ENCODE measurements around the gene DGAT2.

The DGAT2 gene

GRCh38 chr11:75801362-75802020, 32.9 kb downstream of the DGAT2 start:
- no peak for DNase-seq (ENCODE audit: low read depth in 2 of 2)

DNA sequence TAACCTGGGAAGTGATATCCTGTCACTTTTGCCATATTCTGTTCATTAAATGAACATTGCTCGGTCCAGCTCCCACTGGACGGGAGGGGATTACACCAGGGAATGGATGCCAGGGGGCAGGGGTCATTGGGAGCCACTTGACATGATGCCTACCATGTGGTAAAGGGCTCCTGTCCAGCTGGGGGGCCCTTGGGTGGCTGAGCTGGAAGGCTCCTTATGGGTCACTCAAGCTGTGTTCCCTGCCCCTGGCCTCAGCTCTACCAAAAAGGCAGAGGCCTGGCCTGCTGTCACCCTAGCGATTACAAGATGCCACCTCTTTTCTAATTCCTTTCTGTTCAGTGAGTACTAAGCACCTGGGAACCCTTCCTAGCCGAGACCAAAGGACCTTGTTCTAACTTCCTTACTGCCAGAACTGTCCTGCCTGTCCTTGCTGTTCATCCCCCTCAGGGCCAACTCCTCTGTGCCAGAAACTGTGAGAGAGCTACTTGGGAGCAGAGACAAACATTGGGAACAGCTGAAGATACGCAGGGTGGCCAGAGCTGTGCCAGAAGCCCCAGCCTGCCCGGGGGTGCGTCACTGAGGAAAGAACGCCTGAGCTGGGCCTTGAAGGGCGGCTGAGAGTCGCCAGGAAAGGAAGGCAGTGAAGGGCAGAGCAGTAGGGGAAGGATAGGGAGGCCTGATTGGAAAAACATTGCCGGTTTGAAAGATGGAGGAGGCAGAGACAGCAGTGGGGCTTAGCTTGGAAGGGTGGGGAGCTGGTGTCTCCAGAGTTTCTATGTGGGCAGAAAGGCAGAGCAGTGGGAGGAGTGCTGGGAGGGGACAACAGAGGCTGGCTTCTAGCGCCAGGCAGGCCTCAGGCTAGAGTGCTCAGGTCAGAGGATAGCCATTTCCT, 33.7 kb downstream of the DGAT2 start:
- DNase-seq (ENCODE audit: low read depth in 2 of 2), result no peak

GRCh38 chr11:75802913-75803820, 34.6 kb downstream of the DGAT2 start:
- peak; percentile 45 to 47 for DNase-seq (ENCODE audit: low read depth in 2 of 2)

DNA sequence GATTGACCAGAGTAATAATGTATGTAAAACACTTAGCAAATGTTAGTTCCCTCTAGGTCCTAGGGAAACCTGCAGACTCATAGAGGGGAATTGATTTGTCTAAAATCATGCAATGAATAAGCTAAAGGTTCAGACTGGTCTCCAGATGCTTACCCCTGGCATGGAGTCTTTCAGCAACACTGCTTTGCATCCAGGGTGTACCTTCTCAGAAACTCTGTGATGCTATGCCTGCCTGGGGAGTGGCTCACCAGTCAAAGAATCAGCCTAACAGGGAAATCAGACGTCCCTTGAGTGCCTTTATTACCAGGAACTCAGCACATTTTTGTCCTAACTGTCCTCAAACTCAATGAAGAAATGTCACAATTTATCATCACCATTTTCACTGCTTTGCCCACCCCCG, 40.5 kb downstream of the DGAT2 start:
- no peak for DNase-seq (ENCODE audit: low read depth in 2 of 2)

DNA sequence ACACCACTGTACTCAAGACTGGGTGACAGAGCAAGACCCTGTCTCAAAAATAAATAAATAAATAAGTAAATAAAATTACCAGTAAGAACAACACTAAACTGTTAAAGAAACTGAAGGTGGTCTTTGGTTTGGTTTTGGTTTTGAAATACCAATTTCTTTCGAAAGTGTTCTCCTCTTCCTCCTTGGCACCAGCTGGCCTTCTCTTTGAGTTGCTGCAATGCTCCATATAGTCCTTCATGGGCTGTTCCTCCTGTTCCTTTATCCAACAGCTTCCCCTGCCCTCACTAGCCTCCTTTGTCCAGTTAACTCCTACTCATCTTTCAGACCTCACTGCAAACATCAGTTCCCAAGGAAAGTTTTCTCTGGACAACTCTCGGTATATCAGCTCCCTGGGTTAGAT, 41.4 kb downstream of the DGAT2 start:
- no peak for DNase-seq (ENCODE audit: low read depth in 2 of 2)

DNA sequence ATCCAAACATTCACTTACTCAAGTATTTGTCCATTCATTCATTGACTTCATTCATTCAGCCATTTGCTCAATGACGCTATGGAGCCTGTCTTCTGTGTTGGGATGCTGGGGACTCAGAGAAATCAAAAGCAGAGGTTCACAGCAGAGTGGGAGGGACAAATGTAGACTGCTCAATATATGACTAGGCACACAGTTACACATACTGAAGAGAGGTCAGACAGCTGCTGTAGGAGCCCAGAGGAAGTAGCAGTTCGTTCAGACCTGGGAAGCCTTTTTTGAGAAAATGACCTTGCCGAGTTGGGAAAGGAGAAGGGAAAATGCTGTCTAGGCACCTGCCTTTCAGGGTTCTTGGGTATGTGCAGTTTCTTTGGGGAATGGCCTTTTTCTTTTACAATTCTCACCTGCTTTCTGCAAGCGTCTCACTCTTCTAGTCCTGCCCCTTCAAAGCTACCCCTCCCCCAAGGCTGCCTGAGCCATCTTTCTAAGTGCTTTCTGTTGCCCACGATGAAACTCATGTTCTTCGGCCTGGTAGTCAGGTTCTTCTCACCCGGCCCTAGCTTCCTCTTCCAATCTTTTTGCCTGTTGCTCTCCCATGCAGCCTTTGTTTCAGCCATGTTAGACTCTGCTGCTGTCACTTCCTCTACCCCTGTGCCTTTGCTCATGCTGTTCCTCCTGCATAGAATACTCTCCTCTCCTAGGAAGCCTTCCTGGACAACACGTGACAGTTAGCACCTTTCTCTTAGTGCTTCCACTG, 42.2 kb downstream of the DGAT2 start:
- DNase-seq (ENCODE audit: low read depth in 2 of 2), result no peak

- no peak for DNase-seq (ENCODE audit: low read depth in 2 of 2)
Measured at GRCh38 chr11:75811485-75811884, 42.9 kb downstream of the DGAT2 start.

GRCh38 chr11:75812542-75813040, 44.0 kb downstream of the DGAT2 start:
- no peak for DNase-seq (ENCODE audit: low read depth in 2 of 2)

- DNase-seq (ENCODE audit: low read depth in 2 of 2), result no peak
Measured at GRCh38 chr11:75813124-75813523, 44.5 kb downstream of the DGAT2 start.

- DNase-seq (ENCODE audit: low read depth in 2 of 2), result no peak
Measured at GRCh38 chr11:75813622-75814039, 45.1 kb downstream of the DGAT2 start.

DNA sequence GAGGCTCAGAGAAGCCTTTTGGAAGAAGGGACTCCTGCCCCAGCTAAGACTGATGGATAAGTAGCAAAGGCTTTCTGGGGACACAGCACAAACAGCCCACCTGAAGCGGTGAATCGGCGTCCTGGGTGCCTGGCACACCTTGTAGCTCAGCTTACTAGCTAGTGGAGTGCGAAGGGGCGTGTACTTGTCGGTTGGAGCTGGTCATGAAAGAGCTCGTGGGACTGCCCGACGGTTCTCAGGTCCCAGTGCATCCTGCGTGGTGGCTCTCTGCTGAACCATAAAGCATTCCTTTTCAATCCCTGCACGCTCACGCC, 45.7 kb downstream of the DGAT2 start:
- no peak for DNase-seq (ENCODE audit: low read depth in 2 of 2)

DNA sequence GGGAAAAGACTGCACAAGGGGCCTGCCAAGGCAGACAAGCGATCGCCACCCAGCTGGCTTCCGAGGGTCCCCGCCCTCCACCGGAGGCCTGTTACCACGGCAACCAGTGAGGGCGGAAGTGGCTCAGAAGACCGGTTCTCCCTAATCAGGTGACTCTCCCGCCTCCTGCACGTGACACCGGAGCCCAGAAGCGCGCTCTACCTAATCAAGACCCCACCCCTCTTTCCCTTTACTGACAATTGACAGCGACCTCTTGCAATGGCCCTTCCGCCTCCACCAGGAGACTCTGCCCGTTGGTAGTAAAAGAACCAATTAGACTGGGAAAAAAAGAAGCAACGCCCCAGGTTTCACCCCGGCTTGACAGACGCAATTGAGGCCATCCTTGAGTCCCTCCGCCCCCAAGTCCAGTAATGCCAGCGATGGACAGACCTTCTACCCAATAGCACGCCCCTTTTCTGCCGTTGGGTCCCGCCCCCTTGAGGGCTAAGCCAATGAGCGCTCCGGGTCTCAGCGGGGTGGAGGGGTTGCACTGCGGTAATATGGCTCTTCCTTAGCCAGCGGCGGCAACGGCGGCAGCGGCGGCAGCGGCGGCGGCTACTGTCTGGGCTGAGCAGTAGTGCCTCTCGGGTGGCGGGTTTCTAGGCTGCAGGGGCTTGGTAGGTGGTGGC, 46.2 kb downstream of the DGAT2 start, which contains the start of gene UVRAG:
Gene UVRAG (plus strand): TSS at position 534 of the 668 bp plus-strand sequence. CDS start 198 bp downstream, outside the sequence.
- DNase-seq (ENCODE audit: low read depth in 2 of 2), result peak; percentile 95 to 97

DNA sequence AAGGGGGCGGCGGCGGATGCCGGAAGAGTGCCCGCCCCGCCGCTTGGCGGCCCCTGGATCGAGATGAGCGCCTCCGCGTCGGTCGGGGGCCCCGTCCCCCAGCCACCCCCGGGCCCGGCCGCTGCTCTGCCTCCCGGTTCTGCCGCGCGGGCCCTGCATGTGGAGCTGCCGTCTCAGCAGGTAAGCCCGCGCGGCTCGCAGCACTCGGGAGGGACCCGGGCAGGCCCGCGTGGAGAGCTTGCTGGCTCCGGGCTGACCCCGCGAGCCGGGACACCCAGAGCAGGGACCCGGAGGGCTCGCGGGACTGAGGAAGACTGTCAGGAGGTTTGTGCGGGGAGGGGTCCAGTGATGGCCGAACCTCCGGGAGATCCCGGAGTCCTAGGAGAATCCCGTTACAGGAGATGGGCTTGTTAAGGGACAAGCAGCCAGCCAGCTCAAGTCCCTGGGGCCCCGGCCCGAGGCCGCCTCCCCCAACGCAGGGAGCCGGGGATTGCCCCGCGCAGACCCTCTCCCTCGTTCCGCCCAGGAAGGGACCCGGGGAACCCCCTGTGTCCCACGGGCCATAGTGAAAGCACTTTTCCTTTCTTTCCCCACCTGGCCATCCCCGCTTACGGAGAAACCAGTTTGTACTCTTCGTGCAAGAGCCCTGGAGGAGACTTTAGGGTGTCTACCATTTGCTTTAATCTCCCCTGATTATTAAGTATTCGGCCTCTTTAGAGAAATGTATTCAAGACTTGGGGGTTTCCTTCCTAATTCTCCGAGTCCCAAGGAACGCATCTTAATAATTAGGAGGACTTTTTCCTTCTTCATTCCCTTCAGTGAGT, 47.0 kb downstream of the DGAT2 start:
- DNase-seq (ENCODE audit: low read depth in 2 of 2), result peak in 1 of 2 donors; percentile 7

GRCh38 chr11:75816561-75817239, 48.1 kb downstream of the DGAT2 start:
- DNase-seq (ENCODE audit: low read depth in 2 of 2), result no peak

- no peak for DNase-seq (ENCODE audit: low read depth in 2 of 2)
Measured at GRCh38 chr11:75820645-75821044, 52.1 kb downstream of the DGAT2 start.

DNA sequence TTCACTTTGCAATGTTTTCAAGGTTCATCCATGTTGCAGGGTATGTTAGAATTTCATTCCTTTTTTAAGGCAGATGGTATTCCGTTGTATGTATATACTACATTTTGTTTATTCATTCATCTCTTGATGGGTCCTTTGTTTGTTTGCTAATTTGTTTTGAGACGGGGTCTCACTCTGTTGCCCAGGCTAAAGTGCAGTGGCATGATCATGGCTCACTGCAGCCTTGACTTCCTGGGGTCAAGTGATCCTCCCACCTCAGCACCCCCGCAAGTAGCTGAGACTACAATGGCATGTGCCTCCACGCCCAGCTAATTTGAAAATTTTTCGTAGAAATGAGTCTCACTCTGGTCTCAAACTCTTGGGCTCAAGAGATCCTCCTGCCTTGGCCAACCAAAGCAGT, 52.6 kb downstream of the DGAT2 start:
- DNase-seq (ENCODE audit: low read depth in 2 of 2), result no peak

- DNase-seq (ENCODE audit: low read depth in 2 of 2), result no peak
Measured at GRCh38 chr11:75822541-75822940, 54.0 kb downstream of the DGAT2 start.

- no peak for DNase-seq (ENCODE audit: low read depth in 2 of 2)
Measured at GRCh38 chr11:75823415-75823814, 54.8 kb downstream of the DGAT2 start.

DNA sequence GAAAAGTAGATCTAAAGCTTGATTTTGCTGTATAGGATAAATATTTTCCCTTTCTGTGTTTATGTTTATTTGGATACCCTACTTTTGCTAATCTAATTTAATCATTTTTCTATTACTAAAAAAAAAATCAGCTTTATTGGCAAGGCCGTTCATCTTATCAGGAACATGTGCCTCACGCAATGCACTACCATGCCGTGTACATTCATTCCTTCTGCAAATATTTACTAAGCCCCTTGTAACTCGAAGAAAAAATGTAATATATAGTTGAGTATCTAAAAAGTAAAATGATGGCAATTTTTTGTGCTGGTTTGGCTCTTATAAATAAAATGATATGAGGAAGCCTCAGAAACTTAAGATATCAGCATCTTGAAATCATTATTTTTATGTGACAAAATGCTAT, 55.4 kb downstream of the DGAT2 start:
- DNase-seq (ENCODE audit: low read depth in 2 of 2), result no peak
